ENCODE data around the gene GSTT4.

GRCh38 chr22:23970816-23971486, 34.3 kb downstream of the GSTT4 start:
- TF ChIP-seq CTCF (IDR thresholded peaks at IDR 0.05; ENCODE audit: low read depth, low read length, poor library complexity, severe bottlenecking): no peak
- no peak for TF ChIP-seq EZH2phosphoT487 (IDR thresholded peaks at IDR 0.05; ENCODE audit: borderline replicate concordance, low read length)
